KBM-7 (cell line): Measurements from ENCODE around the gene RPAP3.

Source experiments
- DNase-seq: peaks from one replicate; pipeline ENCODE4 v3.0.0-alpha.2; 2015
- in situ Hi-C: fragments of 300-500 bp; cut with MboI; formaldehyde crosslinking; loops from 2 replicates; pipeline ENCODE4 v1.14.3; 2020; ENCODE audit warnings: low sequenced_read_pairs, low pct_unique_long_range_greater_than_20kb, mixed read lengths

RPAP3 gene

GRCh38 chr12:47730341-47730744, 24.5 kb upstream of the RPAP3 start:
- DNase-seq: no peak
- in situ Hi-C loops: loop anchor here (25.0 kb wide), 1 partner anchor 107 kb away; no protein-coding TSS in a partner anchor

GRCh38 chr12:47729233-47729632, 23.4 kb upstream of the RPAP3 start:
- DNase-seq: no peak
- in situ Hi-C loops: loop anchor here (25.0 kb wide), 1 partner anchor 108 kb away; no protein-coding TSS in a partner anchor

- in situ Hi-C loops: loop anchor here (25.0 kb wide), 1 partner anchor 111 kb away; no protein-coding TSS in a partner anchor
- DNase-seq: no peak
These were observed 20.1 kb upstream of the RPAP3 start for GRCh38 chr12:47725893-47726292.

GRCh38 chr12:47725091-47725772, 19.4 kb upstream of the RPAP3 start, which contains the start of gene ENDOU:
ENDOU (minus strand) TSS chr12:47725490; CDS start chr12:47725413, 77 bp downstream.
- no peak for DNase-seq
- in situ Hi-C loops: loop anchor here (25.0 kb wide), 1 partner anchor 112 kb away; no protein-coding TSS in a partner anchor

- in situ Hi-C loops: no loop called here
- DNase-seq: no peak
These were observed 17.3 kb upstream of the RPAP3 start for GRCh38 chr12:47722941-47723631.

GRCh38 chr12:47722136-47722834, 16.5 kb upstream of the RPAP3 start:
- DNase-seq: no peak
- in situ Hi-C loops: no loop called here

GRCh38 chr12:47721431-47721973, 15.7 kb upstream of the RPAP3 start:
- no peak for DNase-seq
- in situ Hi-C loops: no loop called here

- in situ Hi-C loops: no loop called here
- DNase-seq: no peak
These were observed 12.7 kb upstream of the RPAP3 start for GRCh38 chr12:47718531-47718930.

- in situ Hi-C loops: no loop called here
- DNase-seq: peak; percentile 93
These were observed 11.8 kb upstream of the RPAP3 start for GRCh38 chr12:47717443-47718193.

- no peak for DNase-seq
- in situ Hi-C loops: no loop called here
These were observed 11.2 kb upstream of the RPAP3 start for GRCh38 chr12:47717046-47717442.

GRCh38 chr12:47715877-47716548, 10.2 kb upstream of the RPAP3 start:
- DNase-seq: no peak
- in situ Hi-C loops: no loop called here

- in situ Hi-C loops: no loop called here
- DNase-seq: peak; percentile 76
These were observed 9.6 kb upstream of the RPAP3 start for GRCh38 chr12:47715393-47715876.

GRCh38 chr12:47714826-47715386, 9.1 kb upstream of the RPAP3 start:
- DNase-seq: no peak
- in situ Hi-C loops: no loop called here

GRCh38 chr12:47712171-47712570, 6.3 kb upstream of the RPAP3 start:
- no peak for DNase-seq
- in situ Hi-C loops: no loop called here

- no peak for DNase-seq
- in situ Hi-C loops: no loop called here
These were observed 5.6 kb upstream of the RPAP3 start for GRCh38 chr12:47711448-47711847.

GRCh38 chr12:47710278-47710677, 4.4 kb upstream of the RPAP3 start:
- in situ Hi-C loops: no loop called here
- no peak for DNase-seq

GRCh38 chr12:47709671-47710070, 3.8 kb upstream of the RPAP3 start:
- in situ Hi-C loops: no loop called here
- DNase-seq: peak; percentile 63

- in situ Hi-C loops: no loop called here
- DNase-seq: peak; percentile 15
These were observed 3.4 kb upstream of the RPAP3 start for GRCh38 chr12:47709237-47709636.
